HepG2 (cell line): ENCODE data around the gene PAEP. TPM values are rescaled to one million over a fixed set of nuclear protein-coding genes. Genes with fewer than 3 reads are reported as not detected.

ENCODE experiments used
- ATAC-seq: fragments of 200-7000 bp; cut with Tn5 transposase; 3 replicates; pipeline ENCODE4 v1.9.1; 2020; ENCODE audit warnings: mild to moderate bottlenecking, moderate library complexity
- BruUV-seq: library from RNA; stranded (reverse); fragments of 400-500 nt; replicated peaks from 2 replicates; lab custom pipeline; 2021; lab: Mats Ljungman, UMichigan
- CTCF ChIA-PET: fragments of 300-600 bp; formaldehyde crosslinking; extraction: SDS; loops from one replicate; lab custom pipeline; 2021; ENCODE audit warnings: low total read pairs, inconsistent platforms, low intra/inter-chr PET ratio; lab: Yijun Ruan, JAX
- POLR2A ChIA-PET: fragments of 350-600 bp; sonication (Branson Sonifier 250); formaldehyde crosslinking; loops from one replicate; lab custom pipeline; 2020; ENCODE audit warnings: antibody characterized with exemption, inconsistent platforms; lab: Yijun Ruan, JAX
- DNase-seq: peaks from one replicate; pipeline ENCODE4 v3.0.0-alpha.2; 2015; ENCODE audit warnings: low spot score
- FAIRE-seq: peaks from 3 replicates; lab custom pipeline; 2011; peaks lifted over from hg19 to GRCh38; lab: Jason Lieb, UNC
- H2AFZ ChIP-seq: one replicate; pipeline ENCODE4 v1.6.1; 2011; ENCODE audit warnings: low read length, inconsistent platforms
- H3K27ac ChIP-seq: fragments of 300-600 bp; 3 replicates; pipeline ENCODE4 v1.8.0; 2011; ENCODE audit warnings: mixed run types, mild to moderate bottlenecking, mixed read lengths, low read length, inconsistent platforms; ENCODE audit not compliant: insufficient read depth; ENCODE audit errors: extremely low read length
- H3K27me3 ChIP-seq, 2 experiments: fragments of 200-600 bp in 1 of 2; 2 replicates in 1 of 2; 3 replicates in 1 of 2; pipeline versions ENCODE4 v1.6.0 to v1.8.0; 2011; ENCODE audit warnings: low read length in 2 of 2, mild to moderate bottlenecking in 2 of 2, moderate library complexity in 2 of 2, inconsistent platforms in 1 of 2; ENCODE audit not compliant: insufficient read depth in 2 of 2, control insufficient read depth in 1 of 2
- H3K36me3 ChIP-seq, 2 experiments: fragments of 200-600 bp in 1 of 2; replicated peaks in 1 of 2; 2 replicates in 1 of 2; 3 replicates in 1 of 2; pipeline versions ENCODE4 v1.5.1 to v1.8.0; 2011; ENCODE audit warnings: low read length in 2 of 2, inconsistent platforms in 1 of 2; ENCODE audit not compliant: insufficient read depth in 2 of 2, control insufficient read depth in 1 of 2
- H3K4me1 ChIP-seq: 2 replicates; pipeline ENCODE4 v1.5.1; 2012; ENCODE audit warnings: low read length, inconsistent platforms; ENCODE audit not compliant: insufficient read depth
- H3K4me2 ChIP-seq: 2 replicates; pipeline ENCODE4 v1.6.0; 2011; ENCODE audit warnings: low read depth, low read length, inconsistent platforms
- H3K4me3 ChIP-seq, 3 experiments: fragments of 200-600 bp in 1 of 3; sonication (generic), shearing (Covaris generic) in 1 of 3; replicated peaks in 1 of 3; 2 replicates each; pipeline ENCODE4 v1.5.1; 2011 to 2016; ENCODE audit warnings: low read length in 3 of 3, inconsistent platforms in 2 of 3, low read depth in 2 of 3, mild to moderate bottlenecking in 2 of 3, control low read depth in 1 of 3, mixed read lengths in 1 of 3; ENCODE audit not compliant: insufficient read depth in 1 of 3
- H3K79me2 ChIP-seq: one replicate; pipeline ENCODE4 v1.6.1; 2011; ENCODE audit warnings: low read length, inconsistent platforms; ENCODE audit not compliant: insufficient read depth
- H3K9ac ChIP-seq: 2 replicates; pipeline ENCODE4 v1.6.0; 2011; ENCODE audit warnings: mild to moderate bottlenecking, low read depth, low read length, inconsistent platforms; ENCODE audit not compliant: insufficient read depth
- H3K9me3 ChIP-seq: 2 replicates; pipeline ENCODE4 v1.5.1; 2012; ENCODE audit warnings: mild to moderate bottlenecking, low read length
- H4K20me1 ChIP-seq: 2 replicates; pipeline ENCODE4 v1.6.0; 2011; ENCODE audit warnings: inconsistent platforms, mild to moderate bottlenecking, low read length, moderate library complexity; ENCODE audit not compliant: insufficient read depth
- BHLHE40 ChIP-seq: IDR thresholded peaks from 2 replicates; pipeline ENCODE4 v1.6.1; 2011; ENCODE audit warnings: low read length, improper control_type of control experiment
- CEBPB ChIP-seq: IDR thresholded peaks from 2 replicates; pipeline ENCODE4 v1.6.1; 2011; ENCODE audit warnings: low read depth, low read length, improper control_type of control experiment, borderline replicate concordance
- CEBPG ChIP-seq: IDR thresholded peaks from 2 replicates; pipeline ENCODE4 v1.6.1; 2016
- HOMEZ ChIP-seq: IDR thresholded peaks from 2 replicates; pipeline ENCODE4 v1.6.1; 2016; ENCODE audit warnings: low read depth
- IRX3 ChIP-seq: sonication (generic); formaldehyde crosslinking; IDR thresholded peaks from 2 replicates; pipeline ENCODE4 v1.8.1; 2023; ENCODE audit warnings: mild to moderate bottlenecking, low read depth, missing genetic modification reagents, borderline replicate concordance
- RFX5 ChIP-seq: IDR thresholded peaks from 2 replicates; pipeline ENCODE4 v1.6.1; 2011; ENCODE audit warnings: low read depth, low read length, improper control_type of control experiment
- ZFP36L1 ChIP-seq: sonication (generic); formaldehyde crosslinking; IDR thresholded peaks from 2 replicates; pipeline ENCODE4 v1.8.0; 2022; ENCODE audit warnings: mild to moderate bottlenecking, missing genetic modification reagents, moderate library complexity
- ZMYM3 ChIP-seq: sonication (generic); formaldehyde crosslinking; IDR thresholded peaks from 2 replicates; pipeline ENCODE4 v1.5.1; 2020; ENCODE audit warnings: mild to moderate bottlenecking, missing genetic modification reagents
- ZNF281 ChIP-seq: sonication (generic); formaldehyde crosslinking; IDR thresholded peaks from 2 replicates; pipeline ENCODE4 v1.4.0; 2020; ENCODE audit warnings: missing genetic modification reagents, borderline replicate concordance
- ZNF441 ChIP-seq: sonication (generic); formaldehyde crosslinking; IDR thresholded peaks from 2 replicates; pipeline ENCODE4 v1.7.0; 2021; ENCODE audit warnings: missing genetic modification reagents, borderline replicate concordance
- ZNF550 ChIP-seq: sonication (generic); formaldehyde crosslinking; IDR thresholded peaks from 2 replicates; pipeline ENCODE4 v1.4.0; 2020; ENCODE audit warnings: mild to moderate bottlenecking, missing genetic modification reagents, borderline replicate concordance
- ZNF687 ChIP-seq: sonication (generic); formaldehyde crosslinking; IDR thresholded peaks from 2 replicates; pipeline ENCODE4 v1.5.1; 2020; ENCODE audit warnings: mild to moderate bottlenecking, missing genetic modification reagents, moderate library complexity
- ZNF768 ChIP-seq: sonication (generic); formaldehyde crosslinking; IDR thresholded peaks from 2 replicates; pipeline ENCODE4 v1.4.0; 2020; ENCODE audit warnings: missing genetic modification reagents
- WGBS: methylation state at CpG from one replicate; pipeline ENCODE4 v1.1.6; 2017; ENCODE audit warnings: low lambda C conversion rate; 5-methylcytosine and 5-hydroxymethylcytosine counted together
- in situ Hi-C: cut with HindIII; loops from 2 replicates; pipeline ENCODE4 v1.10.0; 2017; ENCODE audit warnings: low pct_unique_long_range_greater_than_20kb; ENCODE audit not compliant: extremely low pct_ligation_motif_present
- intact Hi-C: fragments of 100-400 bp; cut with micrococcal nuclease; formaldehyde crosslinking; loops from one replicate; pipeline ENCODE4 v1.10.0; 2022; ENCODE audit not compliant: unreplicated experiment
- polyA plus RNA-seq, 8 experiments: library from polyadenylated mRNA; depleted of rRNA in 3 of 8; stranded (reverse) in 7 of 8; unstranded in 1 of 8; fragments of >200 nt; fragmentation: Illumina TruSeq in 4 of 8; extraction: Trizol in 4 of 8; gene quantifications; 2 replicates each; pipeline versions ENCODE4 v1.2.1 to v1.2.3, GENCODE V29; 2011 to 2016; ENCODE audit warnings: low read depth in 4 of 8, missing spikeins in 1 of 8, mixed read lengths in 1 of 8; ENCODE audit not compliant: insufficient read depth in 1 of 8
- total RNA-seq, 5 experiments: library from RNA; depleted of rRNA; stranded (reverse); fragments of >200 nt; fragmentation: Illumina TruSeq; extraction: Trizol; gene quantifications; 2 replicates each; pipeline ENCODE4 v1.2.3, GENCODE V29; 2016; ENCODE audit warnings: low read depth in 1 of 5

PAEP gene
- total and polyA plus RNA-seq, 2 of the 13 experiments (the other 11 are each of a cell fraction or from before 2014, with no cell fraction given) = 0.75 to 10.8 TPM

GRCh38 chr9:135526730-135527571 lies 34.6 kb upstream of the PAEP start:
- peak overlapping the region; percentile 42; the same call in 1 of the 2 replicates for H3K4me2 ChIP-seq
- H3K36me3 ChIP-seq = no peaks in the 10 kb centered on the region
- no peaks in the 10 kb centered on the region for H4K20me1 ChIP-seq
- FAIRE-seq (no peak), ATAC-seq (peak; percentile 86), DNase-seq (peak; percentile 54)
- peaks cover 9% of the 10 kb centered on the region for H3K4me1 ChIP-seq
- no peak overlapping the region for H3K27ac ChIP-seq
- H3K9ac ChIP-seq = no peak overlapping the region
- no peaks in the 10 kb centered on the region for H3K9me3 ChIP-seq
- H3K27me3 ChIP-seq = peaks cover 6 to 53% of the 10 kb centered on the region in 2 experiments
- POLR2A ChIA-PET = interaction anchor here (0.7 kb wide), 1 partner anchor 25 kb away, joined by 3 read pairs; no protein-coding TSS in a partner anchor
- no peak overlapping the region for H2AFZ ChIP-seq
- in situ Hi-C loops (no loop called here), intact Hi-C loops (no loop called here)
- BruUV-seq = no TSS peak
- no peaks in the 10 kb centered on the region for H3K79me2 ChIP-seq
- WGBS = 28% methylated on average over 5 of the region's 30 CpGs
- CTCF ChIA-PET = no interaction called here
- H3K4me3 ChIP-seq = peak overlapping the region in 1 of 3 experiments; percentile 15; a peak in 1 of 6 replicates
- TF ChIP-seq RFX5 = 0 out of 2 replicates have a peak, but pooled peaks have one; percentile 44
- TF ChIP-seq ZNF687 (CRISPR knock-in tag) = peak; percentile 17; the same call in 1 of the 2 replicates
- no peak for TF ChIP-seq BHLHE40
- TF ChIP-seq HOMEZ (CRISPR knock-in tag) = no peak
- no peak for TF ChIP-seq ZNF550
- TF ChIP-seq ZNF281 (CRISPR knock-in tag) = peak; percentile 34; the same call in 1 of the 2 replicates
- no peak for TF ChIP-seq ZFP36L1 (CRISPR knock-in tag)
- peak; percentile 71 for TF ChIP-seq CEBPG (CRISPR knock-in tag)
- TF ChIP-seq IRX3 (CRISPR knock-in tag) = no peak
- TF ChIP-seq CEBPB = peak; percentile 83
- TF ChIP-seq ZNF441 = no peak
- TF ChIP-seq ZMYM3 (CRISPR knock-in tag) = no peak
- peak; percentile 62; the same call in 1 of the 2 replicates for TF ChIP-seq ZNF768 (CRISPR knock-in tag)
